Hypothalamus (tissue), 51 donors: ENCODE measurements around the gene DHX8.
A peak's percentile ranks its signal among the peaks of the same experiment; 100 is the strongest.

ENCODE experiments used
- DNase-seq, 51 donors: peaks; one replicate each; lab custom pipeline; 2025; lab: John Stamatoyannopoulos, UW

Gene DHX8

GRCh38 chr17:43543771-43544575, 60.2 kb downstream of the DHX8 start:
- DNase-seq, result no peak

DNA sequence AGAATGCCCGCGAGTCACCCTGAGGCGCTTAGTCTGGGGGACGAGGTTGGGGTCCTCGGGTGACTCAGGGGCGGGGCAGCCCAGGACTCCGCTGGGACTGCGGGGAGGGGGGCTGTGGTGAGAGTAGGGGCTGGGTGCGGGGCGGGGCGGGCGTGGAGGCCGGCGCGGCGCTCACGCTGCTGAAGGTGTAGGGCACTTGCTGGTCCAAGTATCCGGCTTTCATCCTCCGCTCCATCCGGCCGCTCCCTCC, 61.5 kb downstream of the DHX8 start:
- DNase-seq, result no peak

DNA sequence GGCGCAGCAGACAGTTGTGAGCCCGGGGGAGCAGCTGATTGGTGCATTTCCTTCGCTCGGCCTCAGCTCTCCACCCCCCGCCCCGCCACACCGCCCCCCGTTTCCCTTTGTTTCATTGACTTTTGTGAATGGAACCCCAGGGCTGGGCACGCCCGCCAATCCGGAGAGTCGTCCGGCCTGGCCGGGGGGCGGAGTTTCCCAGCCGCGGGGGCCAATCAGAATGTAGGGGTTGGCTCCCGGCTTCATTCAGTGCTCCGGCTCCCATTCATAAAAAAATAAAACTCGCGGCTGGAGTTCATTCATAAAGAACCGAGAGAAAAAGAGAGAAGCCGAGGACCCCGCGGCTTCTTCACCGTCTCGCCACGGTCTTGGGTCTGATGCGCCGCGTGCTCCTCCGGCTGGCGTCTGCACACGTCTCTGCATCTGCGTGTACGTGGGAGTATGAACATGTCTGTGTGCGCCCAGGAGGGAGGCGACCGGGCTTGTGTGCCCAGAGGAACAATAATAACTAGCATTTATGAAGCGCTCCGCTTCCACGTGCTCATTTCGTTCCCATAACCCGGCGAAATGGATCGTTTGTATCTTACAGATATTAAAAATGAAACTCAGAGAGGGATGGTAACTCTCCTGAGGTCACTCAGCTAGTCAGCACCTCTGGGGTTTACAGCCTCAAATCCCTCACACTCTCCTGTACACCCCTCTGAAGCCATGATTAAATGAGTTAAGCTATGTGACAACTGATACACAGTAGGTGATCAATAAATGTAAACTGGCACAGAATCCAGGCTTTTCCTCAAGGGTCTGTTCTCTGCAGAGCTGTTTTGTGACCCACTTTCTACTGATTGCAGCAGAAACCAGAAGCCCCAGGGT, 62.8 kb downstream of the DHX8 start, which contains the start of gene ETV4:
Gene ETV4, minus strand, starts transcription at position 22 of the 870 bp plus-strand sequence. CDS start 723 bp downstream, outside the sequence.
- peak; percentile 10 to 93 (median 80) for DNase-seq

- DNase-seq, result no peak
These were observed 63.4 kb downstream of the DHX8 start for GRCh38 chr17:43547189-43547550.

DNA sequence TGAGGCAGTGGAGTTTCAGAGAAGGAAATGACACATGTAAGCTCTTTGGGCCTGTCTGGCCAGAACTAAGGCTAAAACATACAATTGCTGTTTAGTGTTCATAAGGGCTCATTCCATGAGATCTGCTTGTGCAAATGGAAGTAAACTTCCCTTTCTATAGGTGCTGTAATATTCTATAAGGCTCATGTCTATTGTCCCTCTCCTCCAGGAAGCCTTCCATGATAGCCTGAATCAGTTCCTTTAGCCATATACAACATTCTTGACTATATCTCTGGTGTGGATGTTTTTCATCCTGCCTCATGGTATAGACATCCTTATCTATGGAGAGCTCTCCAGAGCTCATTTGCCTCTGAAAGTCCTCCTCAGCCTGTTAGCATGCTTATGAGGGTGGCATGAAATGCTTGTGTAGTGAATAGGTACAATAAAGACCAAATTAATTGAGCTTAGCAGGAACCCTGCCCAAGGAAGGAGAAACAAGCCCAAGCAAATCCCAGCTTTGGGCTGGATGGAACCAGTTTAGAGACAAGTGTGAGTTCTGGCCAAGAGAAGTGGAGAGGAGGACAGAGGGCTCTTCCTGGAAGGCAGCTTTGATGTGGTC, 64.0 kb downstream of the DHX8 start:
- DNase-seq, result no peak

DNA sequence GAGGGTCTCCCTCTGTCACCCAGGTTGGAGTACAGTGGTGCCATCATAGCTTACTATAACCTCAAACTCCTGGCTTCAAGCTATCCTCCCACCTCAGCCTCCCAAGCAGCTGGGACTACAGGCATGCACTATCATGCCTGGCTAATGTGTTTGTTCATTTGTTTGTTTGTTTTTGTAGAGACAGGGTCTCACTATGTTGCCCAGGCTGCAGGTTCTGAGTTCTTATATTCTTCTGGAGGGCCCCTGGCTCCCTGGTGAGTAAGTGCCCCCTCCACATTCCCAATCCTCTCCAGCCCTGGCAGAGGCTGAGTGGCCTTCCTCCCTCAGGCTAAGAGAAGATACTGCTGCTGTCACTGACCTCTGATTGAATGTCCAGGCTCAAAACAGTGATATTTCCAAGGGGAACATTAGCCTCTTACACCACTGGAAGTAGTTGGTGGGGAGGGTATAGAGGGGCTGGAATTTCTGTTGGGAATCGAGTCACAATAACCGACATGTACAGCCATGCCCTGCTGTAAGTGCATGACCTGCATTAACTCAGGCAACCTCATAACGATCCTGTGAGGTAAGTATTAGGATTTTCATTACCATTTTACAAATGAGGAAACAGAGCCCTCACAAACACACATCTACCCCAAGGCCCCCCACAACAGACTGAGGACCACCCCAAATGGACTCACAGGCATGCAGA, 65.1 kb downstream of the DHX8 start:
- DNase-seq, result no peak

- no peak for DNase-seq
These were observed 65.7 kb downstream of the DHX8 start for GRCh38 chr17:43549496-43549895.

- no peak for DNase-seq
These were observed 67.0 kb downstream of the DHX8 start for GRCh38 chr17:43550754-43551153.

GRCh38 chr17:43552229-43552837, 68.6 kb downstream of the DHX8 start:
- no peak for DNase-seq

- DNase-seq, result no peak
These were observed 69.8 kb downstream of the DHX8 start for GRCh38 chr17:43553573-43553972.

DNA sequence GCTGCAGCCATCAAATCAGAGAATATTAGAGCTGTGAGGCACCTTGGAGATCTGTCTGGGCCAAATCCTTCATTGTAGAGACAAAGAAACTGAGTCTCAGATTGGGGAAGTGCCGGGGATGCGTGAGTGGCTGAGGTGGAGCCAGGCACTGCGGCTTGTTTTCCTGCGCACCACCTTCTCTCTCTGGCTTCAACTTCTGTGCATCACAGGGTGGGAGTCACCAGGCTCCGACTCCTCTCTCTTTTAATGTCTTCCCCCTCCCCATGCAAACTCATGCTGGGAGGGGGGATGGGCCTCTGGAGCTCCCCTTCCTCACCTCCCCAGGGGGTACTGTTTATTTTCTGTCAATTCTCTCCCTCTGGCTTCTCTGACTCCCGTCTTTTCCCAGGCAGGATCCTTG, 71.1 kb downstream of the DHX8 start:
- no peak for DNase-seq

GRCh38 chr17:43556292-43556691, 72.5 kb downstream of the DHX8 start:
- no peak for DNase-seq

- DNase-seq, result no peak
These were observed 75.0 kb downstream of the DHX8 start for GRCh38 chr17:43558805-43559160.

GRCh38 chr17:43559161-43559816, 75.5 kb downstream of the DHX8 start:
- DNase-seq, result no peak

- no peak for DNase-seq
These were observed 77.0 kb downstream of the DHX8 start for GRCh38 chr17:43560461-43561427.

DNA sequence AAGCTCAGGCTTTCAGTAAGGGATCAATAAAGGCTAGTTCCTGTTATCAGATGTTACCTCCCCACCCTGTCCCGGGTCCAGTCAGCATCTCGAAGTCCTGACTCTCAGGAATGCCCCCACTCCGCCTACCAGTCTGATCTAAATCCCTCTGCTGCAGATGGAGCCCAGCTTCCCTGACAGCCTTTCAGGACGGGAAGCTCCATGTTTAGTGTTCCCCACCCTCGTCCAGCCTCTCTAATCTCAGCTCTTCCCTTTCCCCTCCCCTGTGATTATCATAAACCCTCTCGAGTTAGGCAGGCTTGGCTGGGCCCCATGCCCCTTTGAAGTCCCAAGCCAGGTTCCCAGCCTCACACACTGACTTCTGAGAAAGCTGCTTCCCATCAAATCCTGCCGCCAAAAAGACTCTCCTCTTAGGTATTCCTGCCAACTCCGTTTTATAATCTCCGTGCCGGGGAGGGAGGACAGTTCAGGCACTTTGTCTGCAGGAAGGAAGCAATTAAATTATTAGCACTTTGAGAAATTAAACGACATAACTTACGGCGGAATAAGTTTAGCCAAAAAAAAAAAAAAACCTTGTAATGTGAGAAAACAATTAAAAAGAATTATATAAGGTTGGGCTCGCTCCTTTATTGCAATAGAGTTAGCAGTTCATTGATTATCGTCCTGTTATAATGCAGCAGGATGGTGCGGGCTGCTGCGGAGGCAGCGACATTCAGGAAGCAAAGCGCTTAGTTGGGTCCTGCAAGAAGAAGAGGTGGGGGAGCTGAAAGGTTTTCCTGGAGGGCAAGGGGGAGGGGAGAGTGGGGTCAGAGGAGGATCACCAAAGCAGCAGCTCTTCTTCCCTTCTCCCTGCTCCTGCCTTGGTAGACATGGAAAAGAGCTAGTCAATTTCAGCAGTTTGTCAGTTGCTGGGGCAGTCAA, 79.2 kb downstream of the DHX8 start:
- no peak for DNase-seq

DNA sequence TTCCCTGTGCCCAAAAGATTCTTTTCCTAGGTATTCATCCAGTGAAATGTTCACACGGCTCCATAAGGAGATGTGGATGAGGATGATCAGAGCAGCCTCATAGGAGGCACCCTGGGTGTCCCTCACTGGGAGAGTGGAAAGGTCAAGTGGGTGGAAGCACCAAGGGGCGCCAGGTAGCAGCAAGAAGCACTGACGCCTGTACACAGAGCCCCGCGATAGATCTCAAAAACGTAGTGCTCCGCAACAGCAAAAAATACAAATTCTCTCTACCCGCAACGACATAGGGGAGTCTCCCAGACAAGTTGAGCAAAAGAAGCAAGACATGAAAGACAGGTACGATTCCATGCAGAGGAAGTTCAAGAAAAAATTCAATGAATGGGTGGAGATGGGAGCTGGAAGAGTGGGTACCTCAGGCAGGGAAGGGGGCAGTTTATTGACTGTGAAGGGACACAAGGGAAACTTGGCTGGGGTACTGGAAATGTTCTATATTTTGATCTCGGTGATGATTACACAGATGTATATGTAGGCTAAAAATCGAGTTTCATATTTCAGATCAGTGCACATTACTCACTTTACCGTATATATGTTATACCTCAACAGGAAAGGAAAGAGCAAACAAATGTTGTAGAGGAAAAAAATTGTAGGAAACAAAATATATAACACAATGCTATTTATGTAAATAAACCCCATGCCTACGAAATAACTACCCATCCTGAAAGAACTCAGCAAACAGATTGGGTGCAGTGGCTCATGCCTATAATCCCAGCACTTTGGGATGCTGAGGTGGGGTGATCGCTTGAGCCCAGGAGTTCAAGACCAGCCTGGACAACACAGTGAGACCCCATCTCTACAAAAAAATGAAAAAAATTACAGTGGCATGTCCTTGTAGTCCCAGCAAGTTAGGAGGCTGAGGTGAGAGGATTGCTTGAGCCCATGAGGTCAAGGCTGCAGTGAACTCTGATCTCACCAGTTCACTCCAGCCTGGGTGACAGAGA, 80.1 kb downstream of the DHX8 start:
- DNase-seq, result no peak
